ENCODE results near the gene PLPPR2.
"Not testable (repeated sequence)": the region's sequence is repeated elsewhere in the genome, so short reads cannot be mapped to it uniquely, and the experiment has no call there.

The PLPPR2 gene

GRCh38 chr19:11373885-11374432 lies 18.7 kb downstream of the PLPPR2 start:
- DNase-seq (ENCODE audit: low spot score) = no peak

- peak; percentile 97 for DNase-seq (ENCODE audit: low spot score)
Observed at GRCh38 chr19:11374433-11375142, 19.4 kb downstream of the PLPPR2 start, which contains the start of gene SWSAP1. Gene SWSAP1 (plus strand): TSS chr19:11374666. CDS start chr19:11374681, 15 bp downstream.

- no peak for DNase-seq (ENCODE audit: low spot score)
Observed at GRCh38 chr19:11375143-11375948, 20.1 kb downstream of the PLPPR2 start.

- DNase-seq (ENCODE audit: low spot score) = peak; percentile 55
Observed at GRCh38 chr19:11377237-11377636, 22.0 kb downstream of the PLPPR2 start.

GRCh38 chr19:11377756-11378155 lies 22.5 kb downstream of the PLPPR2 start:
- DNase-seq (ENCODE audit: low spot score) = no peak

- peak; percentile 77 for DNase-seq (ENCODE audit: low spot score)
Observed at GRCh38 chr19:11378319-11379189, 23.3 kb downstream of the PLPPR2 start.

- DNase-seq (ENCODE audit: low spot score) = not testable (repeated sequence)
Observed at GRCh38 chr19:11379269-11379845, 24.1 kb downstream of the PLPPR2 start.

- DNase-seq (ENCODE audit: low spot score) = no peak
Observed at GRCh38 chr19:11379857-11380350, 24.7 kb downstream of the PLPPR2 start.

GRCh38 chr19:11380653-11381537 lies 25.7 kb downstream of the PLPPR2 start:
- peak; percentile 97 for DNase-seq (ENCODE audit: low spot score)

GRCh38 chr19:11382898-11383705 lies 27.9 kb downstream of the PLPPR2 start:
- DNase-seq (ENCODE audit: low spot score) = peak; percentile 61

- no peak for DNase-seq (ENCODE audit: low spot score)
Observed at GRCh38 chr19:11383706-11384048, 28.4 kb downstream of the PLPPR2 start.

- no peak for DNase-seq (ENCODE audit: low spot score)
Observed at GRCh38 chr19:11384778-11385129, 29.5 kb downstream of the PLPPR2 start.

GRCh38 chr19:11387162-11388034 lies 32.2 kb downstream of the PLPPR2 start:
- DNase-seq (ENCODE audit: low spot score) = no peak

- no peak for DNase-seq (ENCODE audit: low spot score)
Observed at GRCh38 chr19:11390359-11390758, 35.1 kb downstream of the PLPPR2 start.

GRCh38 chr19:11390933-11391680 lies 35.9 kb downstream of the PLPPR2 start:
- DNase-seq (ENCODE audit: low spot score) = no peak

GRCh38 chr19:11397089-11397610 lies 41.9 kb downstream of the PLPPR2 start:
- no peak for DNase-seq (ENCODE audit: low spot score)

GRCh38 chr19:11399667-11400066 lies 44.4 kb downstream of the PLPPR2 start:
- DNase-seq (ENCODE audit: low spot score) = no peak

- no peak for DNase-seq (ENCODE audit: low spot score)
Observed at GRCh38 chr19:11400798-11401197, 45.6 kb downstream of the PLPPR2 start.
